ENCODE measurements around the gene NFIX. TPM values are rescaled to one million over a fixed set of nuclear protein-coding genes. Genes with fewer than 3 reads are reported as not detected.

NFIX gene
- polyA plus RNA-seq, 1 donor (not counting 4 experiments of a cell fraction or from before 2014, with no cell fraction given) = 5.2 TPM

DNA sequence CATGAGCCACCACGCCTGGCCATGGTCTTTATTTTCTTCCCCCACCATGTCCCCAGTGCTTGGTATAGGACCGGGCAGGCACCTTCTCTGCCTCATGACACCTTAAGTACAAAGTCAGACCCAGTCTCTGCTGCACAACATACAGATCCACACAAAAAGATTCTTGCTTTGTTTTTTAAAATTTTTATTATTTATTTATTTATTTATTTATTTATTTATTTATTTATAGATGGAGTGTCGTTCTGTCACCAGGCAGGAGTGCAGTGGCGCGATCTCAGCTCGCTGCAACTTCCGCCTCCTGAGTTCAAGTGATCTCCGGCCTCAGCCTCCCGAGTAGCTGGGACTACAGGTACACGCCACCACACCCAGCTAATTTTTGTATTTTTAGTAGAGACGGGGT, 2.5 kb upstream of the NFIX start:
- Histone ChIP-seq H2AFZ (ENCODE audit: control insufficient read depth, low read length) (no peak overlapping the region), H3K36me3 (ENCODE audit: control insufficient read depth in 2 of 2, extremely low read depth in 1 of 2, insufficient read depth in 2 of 2, low read length in 2 of 2) (no peaks in the 10 kb centered on the region), H3K27ac (ENCODE audit: control insufficient read depth, insufficient read depth, low read length) (no peak overlapping the region), H3K9me3 (ENCODE audit: control insufficient read depth, low read depth, low read length) (peaks cover 2% of the 10 kb centered on the region), H3K27me3 (ENCODE audit: control insufficient read depth, extremely low read depth, insufficient read depth, low read length) (no peaks in the 10 kb centered on the region), H3K9me1 (ENCODE audit: control insufficient read depth, extremely low read depth, insufficient read depth, low read length) (no peaks in the 10 kb centered on the region), H4K20me1 (ENCODE audit: control insufficient read depth, extremely low read depth, insufficient read depth, low read length) (no peaks in the 10 kb centered on the region), H3K4me1 (ENCODE audit: control insufficient read depth, extremely low read depth, insufficient read depth, low read length) (peaks cover 18% of the 10 kb centered on the region), H3K79me2 (ENCODE audit: control insufficient read depth, insufficient read depth, low read length) (peaks cover 24% of the 10 kb centered on the region), H3K4me2 (ENCODE audit: control insufficient read depth, extremely low read depth, insufficient read depth, low read depth, low read length) (no peak overlapping the region), H3K4me3 (ENCODE audit: control insufficient read depth in 2 of 3, extremely low read depth in 1 of 3, insufficient read depth in 2 of 3, low read depth in 1 of 3, low read length in 3 of 3) (no peak overlapping the region), H3K9ac (ENCODE audit: control insufficient read depth, extremely low read depth, insufficient read depth, low read length) (no peak overlapping the region)
- dilution Hi-C loops (cut with MboI; ENCODE audit: extremely low pct_ligation_motif_present, low sequenced_read_pairs) = no loop called here
- no peak for TF ChIP-seq EZH2 (IDR thresholded peaks at IDR 0.05; ENCODE audit: low read length)
- TF ChIP-seq, protein P1, sequence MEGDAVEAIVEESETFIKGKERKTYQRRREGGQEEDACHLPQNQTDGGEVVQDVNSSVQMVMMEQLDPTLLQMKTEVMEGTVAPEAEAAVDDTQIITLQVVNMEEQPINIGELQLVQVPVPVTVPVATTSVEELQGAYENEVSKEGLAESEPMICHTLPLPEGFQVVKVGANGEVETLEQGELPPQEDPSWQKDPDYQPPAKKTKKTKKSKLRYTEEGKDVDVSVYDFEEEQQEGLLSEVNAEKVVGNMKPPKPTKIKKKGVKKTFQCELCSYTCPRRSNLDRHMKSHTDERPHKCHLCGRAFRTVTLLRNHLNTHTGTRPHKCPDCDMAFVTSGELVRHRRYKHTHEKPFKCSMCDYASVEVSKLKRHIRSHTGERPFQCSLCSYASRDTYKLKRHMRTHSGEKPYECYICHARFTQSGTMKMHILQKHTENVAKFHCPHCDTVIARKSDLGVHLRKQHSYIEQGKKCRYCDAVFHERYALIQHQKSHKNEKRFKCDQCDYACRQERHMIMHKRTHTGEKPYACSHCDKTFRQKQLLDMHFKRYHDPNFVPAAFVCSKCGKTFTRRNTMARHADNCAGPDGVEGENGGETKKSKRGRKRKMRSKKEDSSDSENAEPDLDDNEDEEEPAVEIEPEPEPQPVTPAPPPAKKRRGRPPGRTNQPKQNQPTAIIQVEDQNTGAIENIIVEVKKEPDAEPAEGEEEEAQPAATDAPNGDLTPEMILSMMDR (optimal IDR thresholded peaks at IDR 0.05 in 1 of 3, IDR thresholded peaks at IDR 0.05 in 1 of 3, conservative IDR thresholded peaks at IDR 0.05 in 1 of 3; ENCODE audit: extremely low read depth in 1 of 3, insufficient read depth in 2 of 3, low read length in 3 of 3) = no peak
- DNase-seq (ENCODE audit: low read depth, low spot score) = no peak
- no peak for FAIRE-seq

DNA sequence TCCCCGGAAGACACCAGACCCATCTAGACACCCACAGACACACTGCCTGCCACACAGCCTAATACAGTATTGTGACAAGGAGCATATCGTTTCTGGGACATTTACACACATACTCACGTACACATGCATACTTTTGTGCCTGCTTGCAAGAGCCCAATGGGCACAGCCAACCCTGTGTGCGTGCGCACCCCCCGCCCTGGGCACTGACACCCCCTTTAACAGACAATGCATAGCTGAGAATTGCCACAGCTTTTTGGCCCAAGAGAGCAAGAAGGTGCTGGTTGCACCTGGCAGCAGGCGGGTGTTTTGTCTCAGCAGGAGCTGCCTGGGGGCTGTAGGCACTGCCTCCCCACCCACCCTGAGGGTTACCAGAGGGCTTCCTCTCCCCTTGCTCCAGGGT, 1.7 kb upstream of the NFIX start:
- dilution Hi-C loops (cut with MboI; ENCODE audit: extremely low pct_ligation_motif_present, low sequenced_read_pairs) = no loop called here
- peaks cover 2% of the 10 kb centered on the region for H3K9me3 ChIP-seq (ENCODE audit: control insufficient read depth, low read depth, low read length)
- H3K36me3 ChIP-seq (ENCODE audit: control insufficient read depth in 2 of 2, extremely low read depth in 1 of 2, insufficient read depth in 2 of 2, low read length in 2 of 2) = peaks cover 0 to 3% of the 10 kb centered on the region in 2 experiments
- H2AFZ ChIP-seq (ENCODE audit: control insufficient read depth, low read length) = no peak overlapping the region
- DNase-seq (ENCODE audit: low read depth, low spot score) (no peak), FAIRE-seq (no peak)
- no peak overlapping the region for H3K9ac ChIP-seq (ENCODE audit: control insufficient read depth, extremely low read depth, insufficient read depth, low read length)
- H3K27me3 ChIP-seq (ENCODE audit: control insufficient read depth, extremely low read depth, insufficient read depth, low read length) = no peaks in the 10 kb centered on the region
- peaks cover 26% of the 10 kb centered on the region for H3K4me1 ChIP-seq (ENCODE audit: control insufficient read depth, extremely low read depth, insufficient read depth, low read length)
- peaks cover 31% of the 10 kb centered on the region for H3K79me2 ChIP-seq (ENCODE audit: control insufficient read depth, insufficient read depth, low read length)
- no peak overlapping the region for H3K4me2 ChIP-seq (ENCODE audit: control insufficient read depth, extremely low read depth, insufficient read depth, low read depth, low read length)
- H3K27ac ChIP-seq (ENCODE audit: control insufficient read depth, insufficient read depth, low read length) = no peak overlapping the region
- no peak for TF ChIP-seq EZH2 (IDR thresholded peaks at IDR 0.05; ENCODE audit: low read length)
- TF ChIP-seq, protein P1 (optimal IDR thresholded peaks at IDR 0.05 in 1 of 3, IDR thresholded peaks at IDR 0.05 in 1 of 3, conservative IDR thresholded peaks at IDR 0.05 in 1 of 3; ENCODE audit: extremely low read depth in 1 of 3, insufficient read depth in 2 of 3, low read length in 3 of 3) = no peak
- H3K4me3 ChIP-seq (ENCODE audit: control insufficient read depth in 2 of 3, extremely low read depth in 1 of 3, insufficient read depth in 2 of 3, low read depth in 1 of 3, low read length in 3 of 3) = no peak overlapping the region
- no peaks in the 10 kb centered on the region for H3K9me1 ChIP-seq (ENCODE audit: control insufficient read depth, extremely low read depth, insufficient read depth, low read length)
- no peaks in the 10 kb centered on the region for H4K20me1 ChIP-seq (ENCODE audit: control insufficient read depth, extremely low read depth, insufficient read depth, low read length)
